A549 (cell line): ENCODE results near the gene MLPH. TPM values are rescaled to one million over a fixed set of nuclear protein-coding genes. Genes with fewer than 3 reads are reported as not detected.

Experiments used
- ATAC-seq, 2 experiments: fragments of 200-7000 bp in 1 of 2; fragments of >200 bp in 1 of 2; cut with Nextera tagmentation in 1 of 2; cut with Tn5 transposase in 1 of 2; 3 replicates each; pipeline versions ENCODE4 v1.8.0 to v1.9.1; 2018 to 2020; ENCODE audit warnings: mild to moderate bottlenecking in 1 of 2, moderate library complexity in 1 of 2
- CTCF ChIA-PET: fragments of 300-600 bp; sonication (Branson Sonifier 250); formaldehyde crosslinking; extraction: SDS; loops from one replicate; lab custom pipeline; 2021; ENCODE audit warnings: antibody characterized with exemption, inconsistent platforms; lab: Yijun Ruan, JAX
- POLR2A ChIA-PET: fragments of 350-600 bp; formaldehyde crosslinking; extraction: SDS; loops from one replicate; lab custom pipeline; 2021; ENCODE audit warnings: antibody characterized with exemption, inconsistent platforms; lab: Yijun Ruan, JAX
- DNase-seq, 2 experiments: peaks; one replicate each; pipeline versions ENCODE4 v3.0.0 to v3.0.0-alpha.2; 2011 to 2016; ENCODE audit warnings: low read depth in 1 of 2, low spot score in 1 of 2
- FAIRE-seq: peaks from 2 replicates; lab custom pipeline; 2011; peaks lifted over from hg19 to GRCh38; lab: Jason Lieb, UNC
- H3K27ac ChIP-seq, 2 experiments: fragments of >200 bp; sonication (Bioruptor Twin); formaldehyde crosslinking; 3 replicates each; pipeline ENCODE4 v1.5.1; 2016 to 2017
- H3K4me1 ChIP-seq: fragments of >200 bp; sonication (Bioruptor Twin); formaldehyde crosslinking; 3 replicates; pipeline ENCODE4 v1.6.1; 2016
- H3K4me2 ChIP-seq: fragments of >200 bp; sonication (Bioruptor Twin); formaldehyde crosslinking; 3 replicates; pipeline ENCODE4 v1.6.1; 2016
- H3K4me3 ChIP-seq: fragments of >200 bp; sonication (Bioruptor Twin); formaldehyde crosslinking; 3 replicates; pipeline ENCODE4 v1.5.1; 2016
- H3K9me3 ChIP-seq: fragments of >200 bp; sonication (Bioruptor Twin); formaldehyde crosslinking; 3 replicates; pipeline ENCODE4 v1.6.1; 2016
- CHD2 ChIP-seq: fragments of 150-350 bp; IDR thresholded peaks from 2 replicates; pipeline ENCODE4 v1.6.1; 2014; ENCODE audit warnings: low read length; ENCODE audit not compliant: partially characterized antibody
- CHD4 ChIP-seq: fragments of 200-600 bp; sonication (generic); IDR thresholded peaks from 2 replicates; pipeline ENCODE4 v1.6.1; 2016; ENCODE audit warnings: antibody characterized with exemption, mild to moderate bottlenecking, borderline replicate concordance
- EP300 ChIP-seq, 2 experiments: fragments of >200 bp; sonication (Bioruptor Twin); formaldehyde crosslinking; IDR thresholded peaks; 2 replicates in 1 of 2; 3 replicates in 1 of 2; pipeline ENCODE4 v1.6.1; 2016 to 2017
- FOXS1 ChIP-seq: fragments of 250-450 bp; sonication (Bioruptor Pico); IDR thresholded peaks from 2 replicates; pipeline ENCODE4 v1.5.0; 2020; ENCODE audit warnings: mild to moderate bottlenecking, moderate library complexity
- HEYL ChIP-seq: fragments of 250-450 bp; sonication (Bioruptor Pico); IDR thresholded peaks from 2 replicates; pipeline ENCODE4 v1.8.0; 2021; ENCODE audit warnings: mild to moderate bottlenecking, moderate library complexity
- HOXB13 ChIP-seq: fragments of 250-450 bp; sonication (Bioruptor Pico); IDR thresholded peaks from 2 replicates; pipeline ENCODE4 v1.5.0; 2020; ENCODE audit warnings: low read depth, mild to moderate bottlenecking, moderate library complexity
- JUN ChIP-seq, 2 experiments: fragments of >200 bp; sonication (Bioruptor Twin); formaldehyde crosslinking; IDR thresholded peaks; 2 replicates in 1 of 2; 3 replicates in 1 of 2; pipeline ENCODE4 v1.6.1; 2016 to 2017
- KDM1A ChIP-seq: fragments of 200-600 bp; sonication (generic); IDR thresholded peaks from 2 replicates; pipeline ENCODE4 v1.6.1; 2016; ENCODE audit warnings: low read depth, mild to moderate bottlenecking
- KDM5A ChIP-seq: fragments of 200-600 bp; sonication (generic); IDR thresholded peaks from 2 replicates; pipeline ENCODE4 v1.6.1; 2016; ENCODE audit warnings: antibody characterized with exemption, mild to moderate bottlenecking
- NR3C1 ChIP-seq: fragments of >200 bp; sonication (Bioruptor Twin); formaldehyde crosslinking; IDR thresholded peaks from 3 replicates; pipeline ENCODE4 v1.6.1; 2017
- RARB ChIP-seq: fragments of 250-450 bp; sonication (Bioruptor Pico); IDR thresholded peaks from 2 replicates; pipeline ENCODE4 v1.8.0; 2021; ENCODE audit warnings: mild to moderate bottlenecking, moderate library complexity
- RCOR1 ChIP-seq: fragments of 150-350 bp; IDR thresholded peaks from 2 replicates; pipeline ENCODE4 v1.6.1; 2014; ENCODE audit warnings: antibody characterized with exemption, low read length, low read depth
- RFX5 ChIP-seq: fragments of 450-650 bp; IDR thresholded peaks from 2 replicates; pipeline ENCODE4 v1.7.1; 2014; ENCODE audit warnings: antibody characterized with exemption, mild to moderate bottlenecking, moderate library complexity
- SREBF2 ChIP-seq: fragments of 450-650 bp; IDR thresholded peaks from 2 replicates; pipeline ENCODE4 v1.6.1; 2014; ENCODE audit warnings: mild to moderate bottlenecking, moderate library complexity
- TFCP2L1 ChIP-seq: fragments of 250-450 bp; sonication (Bioruptor Pico); IDR thresholded peaks from 2 replicates; pipeline ENCODE4 v1.5.0; 2021; ENCODE audit warnings: mild to moderate bottlenecking
- ZC3H11A ChIP-seq: fragments of 450-650 bp; IDR thresholded peaks from 2 replicates; pipeline ENCODE4 v1.6.1; 2014; ENCODE audit warnings: antibody characterized with exemption, mild to moderate bottlenecking
- WGBS: methylation state at CpG from one replicate; pipeline ENCODE4 v1.1.6; 2017; ENCODE audit errors: missing lambda C conversion rate; 5-methylcytosine and 5-hydroxymethylcytosine counted together
- polyA plus RNA-seq, 4 experiments: library from polyadenylated mRNA; depleted of rRNA in 3 of 4; stranded (reverse); fragments of >200 nt; fragmentation: RNase III in 1 of 4; extraction: RNeasy Plus Mini Kit Qiagen cat#74134 plus additional on column Dnase treatment in 1 of 4; gene quantifications; 2 replicates in 3 of 4; 3 replicates in 1 of 4; pipeline ENCODE4 v1.2.3, GENCODE V29; 2011 to 2017
- TF ChIP-seq, protein P1 (sequence below): fragments of >200 bp; sonication (Bioruptor Twin); formaldehyde crosslinking; IDR thresholded peaks from 2 replicates; pipeline ENCODE4 v1.6.1; 2016

Gene MLPH
- polyA plus RNA-seq, 2 of the 4 experiments (the other 2 are of a cell fraction): 218 to 350 TPM

DNA sequence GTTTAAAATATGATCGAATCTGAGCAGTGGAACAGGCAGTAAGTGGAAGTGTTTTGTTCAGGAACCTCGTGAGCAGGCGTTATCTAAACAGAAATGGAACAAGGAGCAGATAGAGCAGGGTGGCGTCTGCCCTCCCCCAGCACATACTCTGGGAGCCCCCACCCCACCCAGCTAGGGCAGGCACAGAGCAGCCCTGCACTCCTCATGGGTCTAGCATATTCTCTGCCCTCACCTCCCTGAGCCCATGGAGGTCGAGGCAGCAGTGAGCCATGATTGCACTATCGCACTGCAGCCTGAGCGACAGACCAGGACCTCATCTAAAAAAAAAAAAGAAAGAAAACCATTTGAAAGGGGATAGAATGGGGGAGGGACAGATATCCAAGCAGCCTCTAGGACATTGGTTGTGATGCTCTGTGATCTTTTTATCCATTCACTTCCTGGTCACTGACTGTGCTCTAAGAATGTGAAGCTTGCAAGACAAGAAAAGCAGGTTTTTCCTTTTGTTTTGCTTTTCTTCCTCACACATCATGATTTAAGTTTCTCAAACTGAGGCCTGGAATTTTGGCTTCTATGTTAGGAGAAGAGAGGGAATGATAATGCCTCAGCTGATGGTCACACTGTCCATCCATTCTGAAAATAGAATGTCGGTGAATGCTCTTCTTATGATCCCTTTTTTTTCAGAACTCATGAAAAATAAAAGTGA is 3.1 kb downstream of the MLPH start:
- TF ChIP-seq SREBF2: no peak
- no peak for TF ChIP-seq FOXS1 (CRISPR knock-in tag)
- TF ChIP-seq HOXB13 (CRISPR knock-in tag): no peak
- no peak for TF ChIP-seq NR3C1
- no peak for TF ChIP-seq RARB
- DNase-seq (no peak), ATAC-seq (no peak), FAIRE-seq (no peak)
- peak overlapping the region; percentile 86 for H3K4me3 ChIP-seq
- peak overlapping the region; percentile 76 for H3K4me2 ChIP-seq
- H3K9me3 ChIP-seq: peaks cover 30% of the 10 kb centered on the region
- ChIA-PET POLR2A (interaction anchor here (5.4 kb wide), 1 partner anchor 11 kb away, joined by 57 read pairs; no protein-coding TSS in a partner anchor), CTCF (interaction anchor here (1.6 to 7.6 kb wide), 6 partner anchors 10 to 369 kb away, joined by 7 to 65 read pairs (median 29); no protein-coding TSS in a partner anchor)
- peaks cover 63% of the 10 kb centered on the region for H3K4me1 ChIP-seq
- peak overlapping the region; percentile 98 to 99 for H3K27ac ChIP-seq
- WGBS: 76% methylated on average over 8 of the region's 8 CpGs

GRCh38 chr2:237490795-237491194 is 3.7 kb downstream of the MLPH start:
- TF ChIP-seq JUN (IDR thresholded peaks at IDR 0.05) (peak in 1 of 2 experiments; percentile 64; a peak in 2 of 5 replicates), CHD2 (no peak)
- WGBS: 93% methylated on average over 6 of the region's 6 CpGs
- peaks cover 63% of the 10 kb centered on the region for H3K4me1 ChIP-seq
- FAIRE-seq: no peak
- H3K4me2 ChIP-seq: no peak overlapping the region; the same call in 1 of the 3 replicates
- no peak for ATAC-seq
- peak overlapping the region; percentile 86; the same call in 1 of the 3 replicates for H3K4me3 ChIP-seq
- POLR2A ChIA-PET: no interaction called here
- peaks cover 30% of the 10 kb centered on the region for H3K9me3 ChIP-seq
- peak overlapping the region; percentile 98 to 99; a peak in 5 of 6 replicates for H3K27ac ChIP-seq
- DNase-seq: no peak
- CTCF ChIA-PET: interaction anchor here (1.4 to 7.6 kb wide), 4 partner anchors 9 to 69 kb away, joined by 3 to 65 read pairs (median 26); no protein-coding TSS in a partner anchor

DNA sequence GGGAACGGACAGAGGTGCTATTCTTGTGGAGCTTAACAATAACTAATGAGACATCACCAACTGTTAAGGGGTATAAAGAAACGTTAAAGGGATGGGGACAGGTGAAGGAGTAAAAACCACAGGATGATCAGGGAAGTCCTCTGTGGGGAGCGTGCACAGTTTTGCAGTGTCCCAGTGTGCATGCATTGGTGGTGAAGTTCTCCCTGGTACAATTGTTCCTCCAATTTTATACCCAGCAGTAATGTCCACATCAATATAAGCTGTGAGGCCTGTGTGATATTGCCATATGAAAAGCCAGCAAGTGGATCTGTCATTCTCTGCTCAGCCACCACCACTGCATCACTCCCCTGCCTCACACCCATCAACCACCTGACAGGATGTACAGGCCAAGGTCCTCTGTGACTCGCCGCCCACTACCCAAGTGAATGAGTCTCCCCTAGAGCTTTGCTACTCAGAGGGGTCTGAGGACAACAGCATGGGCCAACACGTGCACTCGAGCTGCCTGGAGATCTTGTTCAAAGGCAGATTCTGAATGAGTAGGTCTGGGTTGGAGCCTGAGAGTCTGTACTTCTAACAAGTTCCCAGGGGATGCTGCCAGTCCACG is 4.6 kb downstream of the MLPH start:
- no peak for DNase-seq
- 96% methylated on average over 8 of the region's 8 CpGs for WGBS
- Histone ChIP-seq H3K4me2 (no peak overlapping the region), H3K9me3 (peaks cover 30% of the 10 kb centered on the region), H3K27ac (peak overlapping the region; percentile 97 to 98), H3K4me1 (peaks cover 71% of the 10 kb centered on the region), H3K4me3 (peak overlapping the region; percentile 18; the same call in 1 of the 3 replicates)
- CTCF ChIA-PET: interaction anchor here (1.0 to 7.6 kb wide), 6 partner anchors 8 to 70 kb away, joined by 3 to 65 read pairs (median 5); no protein-coding TSS in a partner anchor
- TF ChIP-seq JUN (IDR thresholded peaks at IDR 0.05): peak in 1 of 2 experiments; percentile 20; a peak in 1 of 5 replicates
- no peak for TF ChIP-seq CHD4
- 0 out of 2 replicates have a peak, but pooled peaks have one; percentile 34 for TF ChIP-seq KDM1A
- no peak for ATAC-seq
- FAIRE-seq: no peak
- POLR2A ChIA-PET: interaction anchor here (1.0 kb wide), 1 partner anchor 9 kb away, joined by 5 read pairs; no protein-coding TSS in a partner anchor

- Histone ChIP-seq H3K4me1 (peaks cover 78% of the 10 kb centered on the region), H3K4me2 (peak overlapping the region; percentile 10; the same call in 1 of the 3 replicates), H3K4me3 (peak overlapping the region; percentile 18; the same call in 1 of the 3 replicates), H3K9me3 (peaks cover 30% of the 10 kb centered on the region), H3K27ac (peak overlapping the region; percentile 97 to 98)
- no peak for FAIRE-seq
- WGBS: 82% methylated on average over 5 of the region's 6 CpGs
- TF ChIP-seq TFCP2L1 (CRISPR knock-in tag) (no peak), RARB (no peak), NR3C1 (no peak), EP300 (IDR thresholded peaks at IDR 0.05) (no peak), RFX5 (no peak), FOXS1 (CRISPR knock-in tag) (no peak), ZC3H11A (no peak), HEYL (CRISPR knock-in tag) (no peak), RCOR1 (no peak), KDM5A (no peak), CHD4 (no peak), HOXB13 (CRISPR knock-in tag) (no peak)
- TF ChIP-seq, protein P1, sequence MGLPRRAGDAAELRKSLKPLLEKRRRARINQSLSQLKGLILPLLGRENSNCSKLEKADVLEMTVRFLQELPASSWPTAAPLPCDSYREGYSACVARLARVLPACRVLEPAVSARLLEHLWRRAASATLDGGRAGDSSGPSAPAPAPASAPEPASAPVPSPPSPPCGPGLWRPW: no peak
- POLR2A ChIA-PET: interaction anchor here (1.0 kb wide), 1 partner anchor 9 kb away, joined by 5 read pairs; no protein-coding TSS in a partner anchor
- no peak for DNase-seq
- CTCF ChIA-PET: interaction anchor here (1.0 to 7.6 kb wide), 6 partner anchors 10 to 71 kb away, joined by 3 to 65 read pairs (median 5); no protein-coding TSS in a partner anchor
- ATAC-seq: no peak
These were observed 5.3 kb downstream of the MLPH start for GRCh38 chr2:237492137-237492890.
